Measurements from ENCODE around the gene CHAT. TPM values are rescaled to one million over a fixed set of nuclear protein-coding genes. Genes with fewer than 3 reads are reported as not detected.

The CHAT gene
- total RNA-seq, 1 donor: not detected

GRCh38 chr10:49595713-49596492 is 17.9 kb upstream of the CHAT start:
- DNase-seq (ENCODE audit: low read depth): peak; percentile 21
- TF ChIP-seq CTCF (IDR thresholded peaks at IDR 0.05; ENCODE audit: insufficient read depth, low read length): no peak
- no peak overlapping the region for H3K4me3 ChIP-seq (ENCODE audit: low read depth, low read length)

- TF ChIP-seq CTCF (IDR thresholded peaks at IDR 0.05; ENCODE audit: insufficient read depth, low read length): no peak
- no peak for DNase-seq (ENCODE audit: low read depth)
- H3K4me3 ChIP-seq (ENCODE audit: low read depth, low read length): no peak overlapping the region
Measured at GRCh38 chr10:49596493-49596809, 17.4 kb upstream of the CHAT start.

GRCh38 chr10:49596836-49597235 is 17.0 kb upstream of the CHAT start:
- H3K4me3 ChIP-seq (ENCODE audit: low read depth, low read length): no peak overlapping the region
- DNase-seq (ENCODE audit: low read depth): no peak
- no peak for TF ChIP-seq CTCF (IDR thresholded peaks at IDR 0.05; ENCODE audit: insufficient read depth, low read length)

GRCh38 chr10:49597426-49598163 is 16.2 kb upstream of the CHAT start:
- H3K4me3 ChIP-seq (ENCODE audit: low read depth, low read length): no peak overlapping the region

GRCh38 chr10:49598164-49598856 is 15.5 kb upstream of the CHAT start:
- no peak for TF ChIP-seq CTCF (IDR thresholded peaks at IDR 0.05; ENCODE audit: insufficient read depth, low read length)
- H3K4me3 ChIP-seq (ENCODE audit: low read depth, low read length): no peak overlapping the region
- DNase-seq (ENCODE audit: low read depth): no peak

More at GRCh38 chr10:49597426-49598163, 16.2 kb upstream of the CHAT start:
- no peak for DNase-seq (ENCODE audit: low read depth)
- no peak for TF ChIP-seq CTCF (IDR thresholded peaks at IDR 0.05; ENCODE audit: insufficient read depth, low read length)

GRCh38 chr10:49598986-49599385 is 14.9 kb upstream of the CHAT start:
- TF ChIP-seq CTCF (IDR thresholded peaks at IDR 0.05; ENCODE audit: insufficient read depth, low read length): no peak
- H3K4me3 ChIP-seq (ENCODE audit: low read depth, low read length): no peak overlapping the region
- peak; percentile 32 for DNase-seq (ENCODE audit: low read depth)
